GM10248 (cell line): ENCODE data around the gene ASAP2.

ENCODE experiments used
- CTCF ChIA-PET: fragments of 300-600 bp; sonication (Branson Sonifier 250); formaldehyde crosslinking; extraction: SDS; loops from one replicate; lab custom pipeline; 2021; ENCODE audit warnings: antibody characterized with exemption; lab: Yijun Ruan, JAX
- POLR2A ChIA-PET: fragments of 350-650 bp; sonication (Branson Sonifier 250); formaldehyde crosslinking; extraction: SDS; loops from one replicate; lab custom pipeline; 2020; ENCODE audit warnings: antibody characterized with exemption; lab: Yijun Ruan, JAX
- DNase-seq: peaks from one replicate; pipeline ENCODE4 v3.0.0; 2012; ENCODE audit errors: extremely low spot score
- TF ChIP-seq, protein P1 (sequence below): IDR thresholded peaks from 2 replicates; pipeline ENCODE4 v1.5.1; 2012; ENCODE audit warnings: mild to moderate bottlenecking, low read depth; ENCODE audit errors: extremely low read depth, missing control alignments, control extremely low read depth

Gene ASAP2

DNA sequence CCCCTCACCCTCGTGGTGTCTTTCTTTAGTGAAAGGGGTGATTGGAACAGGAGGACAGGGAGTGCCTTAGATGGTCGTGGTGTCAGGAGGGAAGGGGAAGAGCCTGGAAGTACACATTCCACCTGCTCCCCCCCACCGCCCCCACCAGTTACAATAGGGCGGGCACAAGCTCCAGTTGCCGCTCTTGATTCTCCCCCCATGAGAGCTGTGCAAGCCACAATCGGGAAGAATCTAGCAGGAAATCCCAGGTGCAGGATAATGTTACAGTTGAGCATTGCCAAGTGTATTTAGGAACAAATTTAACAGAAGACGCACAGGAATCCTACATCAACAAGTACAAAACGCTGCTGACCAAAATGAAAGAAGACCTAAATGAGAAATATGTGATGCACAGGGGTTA, 73.6 kb downstream of the ASAP2 start:
- ChIA-PET CTCF (no interaction called here), POLR2A (no interaction called here)
- DNase-seq = no peak
- TF ChIP-seq, protein P1, sequence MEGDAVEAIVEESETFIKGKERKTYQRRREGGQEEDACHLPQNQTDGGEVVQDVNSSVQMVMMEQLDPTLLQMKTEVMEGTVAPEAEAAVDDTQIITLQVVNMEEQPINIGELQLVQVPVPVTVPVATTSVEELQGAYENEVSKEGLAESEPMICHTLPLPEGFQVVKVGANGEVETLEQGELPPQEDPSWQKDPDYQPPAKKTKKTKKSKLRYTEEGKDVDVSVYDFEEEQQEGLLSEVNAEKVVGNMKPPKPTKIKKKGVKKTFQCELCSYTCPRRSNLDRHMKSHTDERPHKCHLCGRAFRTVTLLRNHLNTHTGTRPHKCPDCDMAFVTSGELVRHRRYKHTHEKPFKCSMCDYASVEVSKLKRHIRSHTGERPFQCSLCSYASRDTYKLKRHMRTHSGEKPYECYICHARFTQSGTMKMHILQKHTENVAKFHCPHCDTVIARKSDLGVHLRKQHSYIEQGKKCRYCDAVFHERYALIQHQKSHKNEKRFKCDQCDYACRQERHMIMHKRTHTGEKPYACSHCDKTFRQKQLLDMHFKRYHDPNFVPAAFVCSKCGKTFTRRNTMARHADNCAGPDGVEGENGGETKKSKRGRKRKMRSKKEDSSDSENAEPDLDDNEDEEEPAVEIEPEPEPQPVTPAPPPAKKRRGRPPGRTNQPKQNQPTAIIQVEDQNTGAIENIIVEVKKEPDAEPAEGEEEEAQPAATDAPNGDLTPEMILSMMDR = no peak

DNA sequence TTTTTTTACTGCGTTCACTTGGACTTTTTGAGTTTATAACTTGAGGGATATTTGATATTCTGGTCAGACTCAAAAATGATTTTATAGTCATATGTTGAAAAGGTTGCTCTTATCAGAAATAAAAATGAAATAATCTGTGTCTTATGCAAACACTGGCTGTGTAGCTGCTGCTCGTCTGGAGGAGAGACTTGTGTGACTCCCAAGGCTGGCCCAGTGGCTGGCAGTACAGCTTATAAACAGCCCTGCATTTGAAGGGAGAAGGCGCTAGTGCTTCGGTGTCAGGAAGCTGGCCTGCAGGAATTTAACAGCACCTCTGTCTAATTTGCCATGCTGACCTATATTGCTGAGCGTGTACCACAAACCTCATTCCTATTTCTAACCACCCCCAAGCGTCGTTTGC, 74.5 kb downstream of the ASAP2 start:
- POLR2A ChIA-PET = no interaction called here
- CTCF ChIA-PET = no interaction called here
- no peak for DNase-seq
- TF ChIP-seq, protein P1 = no peak

GRCh38 chr2:9282128-9283112, 75.8 kb downstream of the ASAP2 start:
- CTCF ChIA-PET = no interaction called here

DNA sequence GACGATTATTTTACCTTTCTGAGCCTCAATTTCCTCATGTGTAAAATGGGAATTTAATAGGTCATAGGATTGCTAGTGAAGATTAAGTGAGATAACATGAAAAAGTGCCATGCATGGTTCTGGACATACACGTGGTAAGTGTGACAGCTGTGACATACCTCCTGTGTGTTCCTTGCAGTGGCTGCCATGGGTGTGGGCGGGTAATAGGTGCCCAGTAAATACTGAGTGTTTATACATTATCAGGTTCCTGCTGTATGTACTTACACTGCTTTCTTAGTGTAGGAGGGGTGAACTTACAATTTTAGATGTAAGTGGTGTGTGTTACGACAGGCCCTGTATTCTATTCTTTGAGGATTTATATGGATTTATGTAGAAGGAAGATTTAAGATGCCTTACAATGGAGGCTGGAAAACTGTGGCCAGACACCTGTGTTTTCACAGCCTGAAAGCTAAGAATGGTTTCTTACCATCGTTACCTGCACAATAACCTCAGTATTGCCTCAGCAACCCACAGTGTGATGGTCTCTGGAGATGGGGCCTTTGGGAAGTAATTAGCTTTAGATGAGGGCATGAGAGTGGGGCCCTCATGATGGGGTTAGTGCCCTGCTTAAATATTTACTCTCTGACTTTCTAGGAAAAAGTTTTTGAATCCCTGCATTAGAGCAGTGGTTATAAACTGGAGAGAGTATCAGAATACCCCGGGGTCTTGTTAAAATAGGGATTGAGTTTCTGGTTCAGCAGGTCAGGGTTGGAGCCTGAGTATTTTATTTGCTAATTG, 78.1 kb downstream of the ASAP2 start:
- CTCF ChIA-PET = interaction anchor here (0.9 to 1.6 kb wide), 2 partner anchors 13 to 16 kb away, joined by 3 to 4 read pairs; no protein-coding TSS in a partner anchor
- TF ChIP-seq, protein P1 = no peak
- POLR2A ChIA-PET = no interaction called here
- no peak for DNase-seq

More at GRCh38 chr2:9282128-9283112, 75.8 kb downstream of the ASAP2 start:
- POLR2A ChIA-PET = no interaction called here
- TF ChIP-seq, protein P1 = no peak
- DNase-seq = no peak

- CTCF ChIA-PET = interaction anchor here (0.9 to 1.6 kb wide), 2 partner anchors 12 to 15 kb away, joined by 3 to 4 read pairs; no protein-coding TSS in a partner anchor
- POLR2A ChIA-PET = no interaction called here
- TF ChIP-seq, protein P1 = no peak
- no peak for DNase-seq
These were observed 78.8 kb downstream of the ASAP2 start for GRCh38 chr2:9285385-9285920.

DNA sequence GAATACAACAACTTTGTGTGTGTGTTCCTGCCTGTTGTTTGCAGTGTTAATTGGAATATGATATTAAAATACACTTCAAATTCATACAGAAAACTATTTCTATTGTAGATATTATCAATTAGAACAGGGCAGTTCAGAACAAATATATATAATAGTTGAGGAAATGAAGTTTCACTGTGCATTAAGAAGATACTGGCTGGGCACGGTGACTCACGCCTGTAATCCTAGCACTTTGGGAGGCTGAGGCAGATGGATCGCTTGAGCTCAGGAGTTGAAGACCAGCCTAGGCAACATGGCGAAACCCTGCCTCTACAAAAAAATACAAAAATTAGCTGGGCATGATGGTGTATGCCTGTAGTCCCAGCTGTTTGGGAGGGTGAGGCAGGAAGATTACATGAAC, 79.3 kb downstream of the ASAP2 start:
- POLR2A ChIA-PET = no interaction called here
- no peak for DNase-seq
- CTCF ChIA-PET = interaction anchor here (0.9 to 1.6 kb wide), 2 partner anchors 12 to 15 kb away, joined by 3 to 4 read pairs; no protein-coding TSS in a partner anchor
- TF ChIP-seq, protein P1 = no peak
